ENCODE measurements around the gene ADGB. TPM values are rescaled to one million over a fixed set of nuclear protein-coding genes. Genes with fewer than 3 reads are reported as not detected.
A peak's percentile ranks its signal among the peaks of the same experiment; 100 is the strongest.

Gene ADGB
- total and polyA plus RNA-seq, 2 donors: 0.18 to 0.24 TPM

GRCh38 chr6:146753306-146753705 lies 154.5 kb downstream of the ADGB start:
- no peak for DNase-seq (ENCODE audit: low read depth in 6 of 9, low spot score in 9 of 9)
- Histone ChIP-seq H3K4me1 (ENCODE audit: control insufficient read depth in 2 of 2, insufficient read depth in 2 of 2, low read length in 2 of 2) (no peaks in the 10 kb centered on the region), H3K27me3 (ENCODE audit: control insufficient read depth in 2 of 2, insufficient read depth in 1 of 2, low read length in 1 of 2) (no peaks in the 10 kb centered on the region), H3K27ac (ENCODE audit: low read depth in 1 of 2, low read length in 1 of 2) (no peak overlapping the region), H3K4me3 (ENCODE audit: low read length in 2 of 2) (no peak overlapping the region), H3K36me3 (ENCODE audit: control insufficient read depth in 2 of 2, insufficient read depth in 2 of 2, low read length in 1 of 2) (no peaks in the 10 kb centered on the region), H3K9me3 (ENCODE audit: control insufficient read depth in 2 of 2, insufficient read depth in 1 of 2, low read length in 1 of 2) (no peaks in the 10 kb centered on the region)
- 93% methylated on average over 2 of the region's 2 CpGs for WGBS

GRCh38 chr6:146767632-146768031 lies 168.9 kb downstream of the ADGB start:
- H3K36me3 ChIP-seq (ENCODE audit: control insufficient read depth in 2 of 2, insufficient read depth in 2 of 2, low read length in 1 of 2): no peaks in the 10 kb centered on the region
- H3K27ac ChIP-seq (ENCODE audit: low read depth in 1 of 2, low read length in 1 of 2): no peak overlapping the region
- 86% methylated on average over 1 of the region's 1 CpG for WGBS
- H3K4me1 ChIP-seq (ENCODE audit: control insufficient read depth in 2 of 2, insufficient read depth in 2 of 2, low read length in 2 of 2): peaks cover 11 to 18% of the 10 kb centered on the region in 2 donors
- DNase-seq (ENCODE audit: low read depth in 6 of 9, low spot score in 9 of 9): no peak
- H3K9me3 ChIP-seq (ENCODE audit: control insufficient read depth in 2 of 2, insufficient read depth in 1 of 2, low read length in 1 of 2): no peaks in the 10 kb centered on the region
- no peaks in the 10 kb centered on the region for H3K27me3 ChIP-seq (ENCODE audit: control insufficient read depth in 2 of 2, insufficient read depth in 1 of 2, low read length in 1 of 2)
- H3K4me3 ChIP-seq (ENCODE audit: low read length in 2 of 2): no peak overlapping the region

- WGBS: 92% methylated on average over 2 of the region's 2 CpGs
- Histone ChIP-seq H3K27ac (ENCODE audit: low read depth in 1 of 2, low read length in 1 of 2) (no peak overlapping the region), H3K4me1 (ENCODE audit: control insufficient read depth in 2 of 2, insufficient read depth in 2 of 2, low read length in 2 of 2) (peaks cover 11 to 18% of the 10 kb centered on the region in 2 donors), H3K27me3 (ENCODE audit: control insufficient read depth in 2 of 2, insufficient read depth in 1 of 2, low read length in 1 of 2) (no peaks in the 10 kb centered on the region), H3K4me3 (ENCODE audit: low read length in 2 of 2) (no peak overlapping the region), H3K36me3 (ENCODE audit: control insufficient read depth in 2 of 2, insufficient read depth in 2 of 2, low read length in 1 of 2) (no peaks in the 10 kb centered on the region), H3K9me3 (ENCODE audit: control insufficient read depth in 2 of 2, insufficient read depth in 1 of 2, low read length in 1 of 2) (no peaks in the 10 kb centered on the region)
- DNase-seq (ENCODE audit: low read depth in 6 of 9, low spot score in 9 of 9): no peak
These were observed 169.9 kb downstream of the ADGB start for GRCh38 chr6:146768722-146769121.

- no peaks in the 10 kb centered on the region for H3K27me3 ChIP-seq (ENCODE audit: control insufficient read depth in 2 of 2, insufficient read depth in 1 of 2, low read length in 1 of 2)
- peak overlapping the region; percentile 40 for H3K4me3 ChIP-seq (ENCODE audit: low read length in 2 of 2)
- H3K4me1 ChIP-seq (ENCODE audit: control insufficient read depth in 2 of 2, insufficient read depth in 2 of 2, low read length in 2 of 2): peaks cover 11 to 18% of the 10 kb centered on the region in 2 donors
- DNase-seq (ENCODE audit: low read depth in 6 of 9, low spot score in 9 of 9): peak in 3 of 9 donors; percentile 4 to 8 (median 7)
- no peaks in the 10 kb centered on the region for H3K36me3 ChIP-seq (ENCODE audit: control insufficient read depth in 2 of 2, insufficient read depth in 2 of 2, low read length in 1 of 2)
- H3K27ac ChIP-seq (ENCODE audit: low read depth in 1 of 2, low read length in 1 of 2): peak overlapping the region; percentile 84 to 91
- H3K9me3 ChIP-seq (ENCODE audit: control insufficient read depth in 2 of 2, insufficient read depth in 1 of 2, low read length in 1 of 2): no peaks in the 10 kb centered on the region
- WGBS: 52% methylated on average over 13 of the region's 13 CpGs
These were observed 171.6 kb downstream of the ADGB start for GRCh38 chr6:146770275-146770964.

- WGBS: 5% methylated on average over 14 of the region's 14 CpGs
- Histone ChIP-seq H3K36me3 (ENCODE audit: control insufficient read depth in 2 of 2, insufficient read depth in 2 of 2, low read length in 1 of 2) (no peaks in the 10 kb centered on the region), H3K4me3 (ENCODE audit: low read length in 2 of 2) (peak overlapping the region; percentile 40), H3K27ac (ENCODE audit: low read depth in 1 of 2, low read length in 1 of 2) (peak overlapping the region; percentile 84 to 91), H3K9me3 (ENCODE audit: control insufficient read depth in 2 of 2, insufficient read depth in 1 of 2, low read length in 1 of 2) (no peaks in the 10 kb centered on the region), H3K4me1 (ENCODE audit: control insufficient read depth in 2 of 2, insufficient read depth in 2 of 2, low read length in 2 of 2) (peaks cover 11 to 18% of the 10 kb centered on the region in 2 donors), H3K27me3 (ENCODE audit: control insufficient read depth in 2 of 2, insufficient read depth in 1 of 2, low read length in 1 of 2) (no peaks in the 10 kb centered on the region)
- peak; percentile 44 to 91 (median 75) for DNase-seq (ENCODE audit: low read depth in 6 of 9, low spot score in 9 of 9)
These were observed 172.4 kb downstream of the ADGB start for GRCh38 chr6:146770965-146771735.

- peak in 3 of 9 donors; percentile 7 to 46 (median 16) for DNase-seq (ENCODE audit: low read depth in 6 of 9, low spot score in 9 of 9)
- H3K27ac ChIP-seq (ENCODE audit: low read depth in 1 of 2, low read length in 1 of 2): no peak overlapping the region
- H3K4me3 ChIP-seq (ENCODE audit: low read length in 2 of 2): no peak overlapping the region
- H3K9me3 ChIP-seq (ENCODE audit: control insufficient read depth in 2 of 2, insufficient read depth in 1 of 2, low read length in 1 of 2): no peaks in the 10 kb centered on the region
- no peaks in the 10 kb centered on the region for H3K27me3 ChIP-seq (ENCODE audit: control insufficient read depth in 2 of 2, insufficient read depth in 1 of 2, low read length in 1 of 2)
- no peaks in the 10 kb centered on the region for H3K36me3 ChIP-seq (ENCODE audit: control insufficient read depth in 2 of 2, insufficient read depth in 2 of 2, low read length in 1 of 2)
- peaks cover 7 to 11% of the 10 kb centered on the region in 2 donors for H3K4me1 ChIP-seq (ENCODE audit: control insufficient read depth in 2 of 2, insufficient read depth in 2 of 2, low read length in 2 of 2)
These were observed 176.4 kb downstream of the ADGB start for GRCh38 chr6:146775220-146775619.

- Histone ChIP-seq H3K4me1 (ENCODE audit: control insufficient read depth in 2 of 2, insufficient read depth in 2 of 2, low read length in 2 of 2) (no peaks in the 10 kb centered on the region), H3K9me3 (ENCODE audit: control insufficient read depth in 2 of 2, insufficient read depth in 1 of 2, low read length in 1 of 2) (no peaks in the 10 kb centered on the region), H3K27me3 (ENCODE audit: control insufficient read depth in 2 of 2, insufficient read depth in 1 of 2, low read length in 1 of 2) (no peaks in the 10 kb centered on the region), H3K4me3 (ENCODE audit: low read length in 2 of 2) (no peak overlapping the region), H3K27ac (ENCODE audit: low read depth in 1 of 2, low read length in 1 of 2) (no peak overlapping the region), H3K36me3 (ENCODE audit: control insufficient read depth in 2 of 2, insufficient read depth in 2 of 2, low read length in 1 of 2) (no peaks in the 10 kb centered on the region)
- DNase-seq (ENCODE audit: low read depth in 6 of 9, low spot score in 9 of 9): no peak
- 92% methylated on average over 3 of the region's 3 CpGs for WGBS
These were observed 183.1 kb downstream of the ADGB start for GRCh38 chr6:146781836-146782235.

GRCh38 chr6:146785001-146785585 lies 186.3 kb downstream of the ADGB start:
- Histone ChIP-seq H3K9me3 (ENCODE audit: control insufficient read depth in 2 of 2, insufficient read depth in 1 of 2, low read length in 1 of 2) (no peaks in the 10 kb centered on the region), H3K4me1 (ENCODE audit: control insufficient read depth in 2 of 2, insufficient read depth in 2 of 2, low read length in 2 of 2) (no peaks in the 10 kb centered on the region), H3K27me3 (ENCODE audit: control insufficient read depth in 2 of 2, insufficient read depth in 1 of 2, low read length in 1 of 2) (no peaks in the 10 kb centered on the region), H3K27ac (ENCODE audit: low read depth in 1 of 2, low read length in 1 of 2) (no peak overlapping the region), H3K36me3 (ENCODE audit: control insufficient read depth in 2 of 2, insufficient read depth in 2 of 2, low read length in 1 of 2) (no peaks in the 10 kb centered on the region), H3K4me3 (ENCODE audit: low read length in 2 of 2) (no peak overlapping the region)
- 60% methylated on average over 5 of the region's 5 CpGs for WGBS
- DNase-seq (ENCODE audit: low read depth in 6 of 9, low spot score in 9 of 9): peak; percentile 23 to 84 (median 55)

GRCh38 chr6:146787876-146788508 lies 189.2 kb downstream of the ADGB start:
- no peak overlapping the region for H3K4me3 ChIP-seq (ENCODE audit: low read length in 2 of 2)
- no peak overlapping the region for H3K27ac ChIP-seq (ENCODE audit: low read depth in 1 of 2, low read length in 1 of 2)
- no peaks in the 10 kb centered on the region for H3K36me3 ChIP-seq (ENCODE audit: control insufficient read depth in 2 of 2, insufficient read depth in 2 of 2, low read length in 1 of 2)
- peaks cover 0 to 2% of the 10 kb centered on the region in 2 donors for H3K9me3 ChIP-seq (ENCODE audit: control insufficient read depth in 2 of 2, insufficient read depth in 1 of 2, low read length in 1 of 2)
- no peak for DNase-seq (ENCODE audit: low read depth in 6 of 9, low spot score in 9 of 9)
- no peaks in the 10 kb centered on the region for H3K27me3 ChIP-seq (ENCODE audit: control insufficient read depth in 2 of 2, insufficient read depth in 1 of 2, low read length in 1 of 2)
- WGBS: 81% methylated on average over 5 of the region's 5 CpGs
- H3K4me1 ChIP-seq (ENCODE audit: control insufficient read depth in 2 of 2, insufficient read depth in 2 of 2, low read length in 2 of 2): no peaks in the 10 kb centered on the region

Measured in thymus (tissue), 11 donors.